Karpas-422 (cell line): ENCODE measurements around the gene CDKN1A. TPM values are rescaled to one million over a fixed set of nuclear protein-coding genes. Genes with fewer than 3 reads are reported as not detected.

Experiments
- DNase-seq: peaks from one replicate; pipeline ENCODE4 v3.0.0-alpha.2; 2015
- H2AFZ ChIP-seq: fragments of 200-600 bp; sonication (generic); 2 replicates; pipeline ENCODE4 v1.6.1; 2014; ENCODE audit warnings: antibody characterized with exemption, low read length, mixed read lengths
- H3K27ac ChIP-seq: fragments of 200-600 bp; sonication (generic); 2 replicates; pipeline ENCODE4 v1.5.1; 2014; ENCODE audit warnings: mild to moderate bottlenecking, low read length, moderate library complexity
- H3K27me3 ChIP-seq: fragments of 200-600 bp; sonication (generic); 2 replicates; pipeline ENCODE4 v1.6.1; 2014; ENCODE audit warnings: low read length, mixed read lengths
- H3K36me3 ChIP-seq: fragments of 200-600 bp; sonication (generic); 2 replicates; pipeline ENCODE4 v1.6.1; 2014; ENCODE audit warnings: low read length, mixed read lengths; ENCODE audit not compliant: insufficient read depth
- H3K4me1 ChIP-seq: fragments of 200-600 bp; sonication (generic); 2 replicates; pipeline ENCODE4 v1.6.1; 2014; ENCODE audit warnings: mild to moderate bottlenecking, low read length, mixed read lengths
- H3K4me2 ChIP-seq: fragments of 200-600 bp; sonication (generic); 2 replicates; pipeline ENCODE4 v1.6.1; 2014; ENCODE audit warnings: low read length, low read depth, mild to moderate bottlenecking; ENCODE audit not compliant: poor library complexity, severe bottlenecking
- H3K4me3 ChIP-seq: fragments of 200-600 bp; sonication (generic); 2 replicates; pipeline ENCODE4 v1.5.1; 2014; ENCODE audit warnings: mild to moderate bottlenecking, antibody characterized with exemption, low read length, mixed read lengths
- H3K79me2 ChIP-seq: fragments of 200-600 bp; sonication (generic); 2 replicates; pipeline ENCODE4 v1.6.1; 2014; ENCODE audit warnings: mild to moderate bottlenecking, low read length, mixed read lengths
- H3K9ac ChIP-seq: fragments of 200-600 bp; sonication (generic); 2 replicates; pipeline ENCODE4 v1.6.0; 2014; ENCODE audit warnings: low read length
- H3K9me2 ChIP-seq: fragments of 200-600 bp; sonication (generic), shearing (Covaris generic); replicated peaks from 2 replicates; pipeline ENCODE4 v1.6.0; 2014; ENCODE audit warnings: mild to moderate bottlenecking, low read length, moderate library complexity; ENCODE audit not compliant: insufficient read depth
- H3K9me3 ChIP-seq: fragments of 300-700, 200-600 bp; sonication (generic); 2 replicates; pipeline ENCODE4 v1.6.1; 2014; ENCODE audit warnings: low read length, mixed read lengths
- H4K20me1 ChIP-seq: fragments of 200-600 bp; sonication (generic); 2 replicates; pipeline ENCODE4 v1.6.1; 2014; ENCODE audit warnings: mild to moderate bottlenecking, antibody characterized with exemption, low read length, low read depth; ENCODE audit not compliant: insufficient read depth
- total RNA-seq: library from RNA; depleted of rRNA; stranded (reverse); fragments of >200 nt; shearing (Covaris generic); gene quantifications from 2 replicates; pipeline ENCODE4 v1.2.3, GENCODE V29; 2014; ENCODE audit warnings: low replicate concordance; rRNA removed

The CDKN1A gene
- 4.5 and 6.8 TPM in 2 replicates for total RNA-seq

DNA sequence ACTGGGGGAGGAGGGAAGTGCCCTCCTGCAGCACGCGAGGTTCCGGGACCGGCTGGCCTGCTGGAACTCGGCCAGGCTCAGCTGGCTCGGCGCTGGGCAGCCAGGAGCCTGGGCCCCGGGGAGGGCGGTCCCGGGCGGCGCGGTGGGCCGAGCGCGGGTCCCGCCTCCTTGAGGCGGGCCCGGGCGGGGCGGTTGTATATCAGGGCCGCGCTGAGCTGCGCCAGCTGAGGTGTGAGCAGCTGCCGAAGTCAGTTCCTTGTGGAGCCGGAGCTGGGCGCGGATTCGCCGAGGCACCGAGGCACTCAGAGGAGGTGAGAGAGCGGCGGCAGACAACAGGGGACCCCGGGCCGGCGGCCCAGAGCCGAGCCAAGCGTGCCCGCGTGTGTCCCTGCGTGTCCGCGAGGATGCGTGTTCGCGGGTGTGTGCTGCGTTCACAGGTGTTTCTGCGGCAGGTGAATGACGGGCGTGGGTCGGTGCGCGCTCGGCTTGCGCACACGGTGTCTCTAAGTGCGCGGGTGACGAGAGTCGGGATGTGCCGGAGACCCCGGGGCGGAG lies at the start of gene CDKN1A:
TSS of gene CDKN1A (plus strand) at position 227 of the 555 bp plus-strand sequence. CDS start 5,388 bp downstream, outside the sequence.
- Histone ChIP-seq H3K27ac (no peak within 1 kb of the TSS), H3K9ac (peak within 1 kb of the TSS; percentile 36; the same call in 1 of the 2 replicates), H4K20me1 (0 out of 2 replicates have a peak, but pooled peaks cover 7% of the 10 kb centered on the region), H3K4me1 (peaks cover 30% of the 10 kb centered on the region), H3K4me3 (peak within 1 kb of the TSS; percentile 42; the same call in 1 of the 2 replicates), H3K9me3 (no peaks in the 10 kb centered on the region), H3K9me2 (no peaks in the 10 kb centered on the region), H3K27me3 (no peaks in the 10 kb centered on the region), H3K36me3 (no peaks in the 10 kb centered on the region), H2AFZ (no peak within 1 kb of the TSS), H3K79me2 (no peaks in the 10 kb centered on the region), H3K4me2 (peak within 1 kb of the TSS; percentile 68)
- DNase-seq = peak; percentile 89

- no peak for DNase-seq
- no peak overlapping the region for H3K4me2 ChIP-seq
- no peaks in the 10 kb centered on the region for H3K9me3 ChIP-seq
- H3K27ac ChIP-seq = no peak overlapping the region
- no peaks in the 10 kb centered on the region for H3K36me3 ChIP-seq
- H3K9me2 ChIP-seq = no peaks in the 10 kb centered on the region
- H3K9ac ChIP-seq = no peak overlapping the region
- no peak overlapping the region for H3K4me3 ChIP-seq
- no peaks in the 10 kb centered on the region for H3K27me3 ChIP-seq
- H2AFZ ChIP-seq = no peak overlapping the region
- 0 out of 2 replicates have a peak, but pooled peaks cover 3% of the 10 kb centered on the region for H4K20me1 ChIP-seq
- H3K4me1 ChIP-seq = no peaks in the 10 kb centered on the region
- H3K79me2 ChIP-seq = no peaks in the 10 kb centered on the region
Observed at GRCh38 chr6:36629784-36630183, 48.7 kb upstream of the CDKN1A start.

DNA sequence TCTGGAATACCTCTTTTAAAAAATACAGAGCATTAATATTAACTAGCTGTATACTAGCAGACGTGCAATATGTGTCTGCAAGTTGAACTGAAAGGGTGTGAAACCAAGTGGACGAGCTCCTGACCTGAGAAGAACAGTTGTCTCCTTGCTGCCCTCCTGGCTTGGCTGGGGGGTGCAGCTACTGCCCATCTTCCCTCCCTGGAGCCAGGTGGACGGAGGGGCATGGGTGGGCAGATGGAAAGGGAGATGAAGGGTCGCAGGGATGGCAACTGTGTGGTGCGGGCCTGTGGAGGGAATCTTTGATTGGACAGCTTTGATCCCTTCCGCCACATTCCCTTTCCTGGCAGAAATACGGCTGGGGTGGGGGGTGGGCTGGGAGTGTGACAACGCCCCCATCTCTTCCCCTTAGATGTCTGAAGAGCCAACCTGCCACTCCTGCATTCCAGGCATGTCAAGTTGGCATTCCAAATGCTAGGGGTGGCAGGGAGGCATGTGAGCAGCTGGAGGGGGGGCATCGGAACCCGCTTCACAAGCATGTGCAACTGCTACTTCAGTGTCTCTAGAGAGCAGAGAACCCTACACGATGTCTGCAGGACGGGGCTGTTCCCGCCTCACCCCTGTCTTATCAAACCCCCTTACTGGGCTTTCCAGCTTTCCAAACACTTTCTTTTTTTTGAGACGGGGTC lies 47.0 kb upstream of the CDKN1A start:
- Histone ChIP-seq H3K4me3 (no peak overlapping the region), H3K9me2 (no peaks in the 10 kb centered on the region), H2AFZ (no peak overlapping the region), H3K9me3 (no peaks in the 10 kb centered on the region), H4K20me1 (0 out of 2 replicates have a peak, but pooled peaks cover 2% of the 10 kb centered on the region), H3K9ac (no peak overlapping the region), H3K27ac (no peak overlapping the region), H3K27me3 (no peaks in the 10 kb centered on the region), H3K4me1 (peaks cover 3% of the 10 kb centered on the region), H3K36me3 (no peaks in the 10 kb centered on the region), H3K79me2 (no peaks in the 10 kb centered on the region), H3K4me2 (no peak overlapping the region)
- no peak for DNase-seq

DNA sequence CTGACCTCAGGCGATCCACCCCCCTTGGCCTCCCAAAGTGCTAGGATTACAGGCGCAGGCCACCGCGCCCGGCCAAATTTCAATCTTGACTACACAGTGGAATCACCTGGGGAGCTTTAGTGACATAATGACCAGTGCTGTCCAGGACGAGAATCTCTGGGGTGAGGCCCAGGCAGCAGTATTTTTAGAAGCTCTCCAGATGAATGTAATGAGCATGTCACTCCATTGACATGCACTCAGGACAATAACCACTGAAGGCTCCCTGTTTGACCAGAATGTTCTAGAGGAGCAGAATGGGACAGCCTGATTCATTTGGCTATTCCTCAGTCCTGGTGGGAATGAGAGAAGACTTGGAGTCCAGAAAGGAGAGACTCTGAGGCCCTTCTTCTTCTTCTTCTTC lies 45.1 kb upstream of the CDKN1A start:
- no peak overlapping the region for H3K4me3 ChIP-seq
- no peaks in the 10 kb centered on the region for H4K20me1 ChIP-seq
- no peak overlapping the region for H3K4me2 ChIP-seq
- H3K9me2 ChIP-seq = no peaks in the 10 kb centered on the region
- no peaks in the 10 kb centered on the region for H3K79me2 ChIP-seq
- H3K36me3 ChIP-seq = no peaks in the 10 kb centered on the region
- DNase-seq = no peak
- H3K9me3 ChIP-seq = no peaks in the 10 kb centered on the region
- peaks cover 8% of the 10 kb centered on the region for H3K4me1 ChIP-seq
- H3K27ac ChIP-seq = no peak overlapping the region
- H3K9ac ChIP-seq = no peak overlapping the region
- no peak overlapping the region for H2AFZ ChIP-seq
- no peaks in the 10 kb centered on the region for H3K27me3 ChIP-seq

GRCh38 chr6:36633915-36634314 lies 44.6 kb upstream of the CDKN1A start:
- Histone ChIP-seq H3K36me3 (no peaks in the 10 kb centered on the region), H3K79me2 (no peaks in the 10 kb centered on the region), H3K9ac (no peak overlapping the region), H4K20me1 (no peaks in the 10 kb centered on the region), H3K9me2 (no peaks in the 10 kb centered on the region), H2AFZ (no peak overlapping the region), H3K4me3 (no peak overlapping the region), H3K27me3 (no peaks in the 10 kb centered on the region), H3K4me2 (no peak overlapping the region), H3K4me1 (peaks cover 8% of the 10 kb centered on the region), H3K9me3 (no peaks in the 10 kb centered on the region), H3K27ac (no peak overlapping the region)
- DNase-seq = no peak

GRCh38 chr6:36634317-36635108 lies 44.0 kb upstream of the CDKN1A start:
- peaks cover 8% of the 10 kb centered on the region for H3K4me1 ChIP-seq

DNA sequence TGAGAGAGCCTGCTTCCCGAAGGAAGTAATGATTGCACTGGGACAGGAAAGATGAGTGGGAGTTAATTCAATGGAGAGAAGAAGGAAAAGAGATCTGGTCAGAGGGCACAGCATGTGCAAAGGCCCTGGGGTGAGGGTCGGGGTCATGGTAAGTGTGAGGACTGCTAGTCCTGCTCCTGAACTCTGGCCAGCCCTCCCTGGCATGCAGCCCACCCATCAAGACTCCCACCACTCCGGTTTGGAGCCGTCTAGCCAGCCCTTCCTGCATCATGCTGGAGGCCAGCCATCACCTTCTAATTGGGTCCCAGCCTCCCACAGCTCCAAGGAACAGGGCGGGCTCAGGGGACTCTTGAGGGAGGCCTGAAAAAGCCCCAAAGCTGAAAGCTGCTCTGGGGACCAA lies 42.2 kb upstream of the CDKN1A start:
- Histone ChIP-seq H2AFZ (no peak overlapping the region), H3K36me3 (no peaks in the 10 kb centered on the region), H3K4me3 (no peak overlapping the region), H3K27ac (no peak overlapping the region), H3K79me2 (no peaks in the 10 kb centered on the region), H3K9me3 (no peaks in the 10 kb centered on the region), H3K4me1 (peaks cover 8% of the 10 kb centered on the region), H4K20me1 (no peaks in the 10 kb centered on the region), H3K4me2 (no peak overlapping the region), H3K9me2 (no peaks in the 10 kb centered on the region), H3K27me3 (no peaks in the 10 kb centered on the region), H3K9ac (no peak overlapping the region)
- DNase-seq = no peak

More at GRCh38 chr6:36634317-36635108, 44.0 kb upstream of the CDKN1A start:
- Histone ChIP-seq H3K9me3 (no peaks in the 10 kb centered on the region), H4K20me1 (no peaks in the 10 kb centered on the region), H3K27ac (no peak overlapping the region), H3K4me3 (no peak overlapping the region), H3K4me2 (no peak overlapping the region), H2AFZ (no peak overlapping the region), H3K9me2 (no peaks in the 10 kb centered on the region), H3K27me3 (no peaks in the 10 kb centered on the region), H3K36me3 (no peaks in the 10 kb centered on the region), H3K79me2 (no peaks in the 10 kb centered on the region), H3K9ac (no peak overlapping the region)
- DNase-seq = no peak
